Fibroblast of mammary gland (primary cell): ENCODE measurements around the gene ZNF24.
A peak's percentile ranks its signal among the peaks of the same experiment; 100 is the strongest.

ENCODE experiments used
- DNase-seq: peaks from one replicate; pipeline ENCODE4 v3.0.0-alpha.2; 2010; ENCODE audit warnings: low read depth
- H3K4me3 ChIP-seq: 2 replicates; pipeline ENCODE4 v1.5.1; 2011; ENCODE audit warnings: low read depth, mild to moderate bottlenecking, low read length, moderate library complexity; ENCODE audit not compliant: control insufficient read depth
- CTCF ChIP-seq: conservative IDR thresholded peaks from 2 replicates; pipeline ENCODE4 v1.5.1; 2011; ENCODE audit warnings: low read depth, low read length, inconsistent platforms; ENCODE audit not compliant: control insufficient read depth, insufficient read depth

The ZNF24 gene

GRCh38 chr18:35386600-35387100, 42.4 kb upstream of the ZNF24 start:
- TF ChIP-seq CTCF, result peak; percentile 99
- DNase-seq, result peak; percentile 86
- no peak overlapping the region for H3K4me3 ChIP-seq

DNA sequence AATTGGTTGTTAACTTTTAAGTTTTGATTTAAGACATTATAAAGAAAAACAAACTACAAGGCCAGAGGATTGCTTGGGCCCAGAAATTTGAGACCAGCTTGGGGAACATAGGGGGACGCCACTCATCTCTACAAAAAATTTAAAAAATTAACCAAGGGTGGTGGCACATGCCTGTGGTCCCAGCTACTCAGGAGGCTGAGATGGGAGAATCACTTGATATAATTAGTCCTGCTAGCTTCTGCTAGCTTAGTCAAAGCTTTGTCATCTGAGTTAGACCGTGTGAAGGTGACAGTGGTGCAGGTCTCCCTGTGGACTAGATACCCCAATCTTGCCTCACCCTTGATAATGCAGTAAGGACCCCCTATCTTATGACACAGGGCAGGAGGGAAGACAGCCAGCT, 38.9 kb upstream of the ZNF24 start:
- DNase-seq, result no peak
- no peak for TF ChIP-seq CTCF
- no peak overlapping the region for H3K4me3 ChIP-seq

- H3K4me3 ChIP-seq, result no peak overlapping the region
- TF ChIP-seq CTCF, result no peak
- DNase-seq, result no peak
Measured at GRCh38 chr18:35379421-35379820, 35.2 kb upstream of the ZNF24 start.

DNA sequence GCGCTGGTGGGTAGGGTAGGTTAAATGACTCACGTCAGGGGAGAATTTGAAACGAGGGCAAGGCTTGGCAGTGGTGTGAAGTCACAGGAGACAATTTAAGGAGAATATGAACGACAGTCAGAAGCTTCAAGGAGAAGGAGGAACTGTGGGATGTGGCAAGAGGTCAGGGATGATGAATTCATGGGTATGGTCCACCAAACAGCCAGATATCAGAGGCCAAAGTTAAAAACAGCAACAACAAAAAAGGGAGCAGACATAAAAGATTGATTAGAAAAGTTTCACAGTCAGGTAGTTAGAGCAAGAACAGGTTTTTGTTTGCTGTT, 34.3 kb upstream of the ZNF24 start:
- H3K4me3 ChIP-seq, result no peak overlapping the region
- DNase-seq, result no peak
- TF ChIP-seq CTCF, result no peak

- no peak for TF ChIP-seq CTCF
- DNase-seq, result peak; percentile 38
- no peak overlapping the region for H3K4me3 ChIP-seq
Measured at GRCh38 chr18:35377875-35378573, 33.8 kb upstream of the ZNF24 start.

GRCh38 chr18:35376742-35377695, 32.8 kb upstream of the ZNF24 start, which contains the start of gene ZNF396:
Gene ZNF396, minus strand, starts transcription at chr18:35377337. Its CDS starts 3,045 bp downstream, at chr18:35374292.
- DNase-seq, result peak; percentile 30
- peak within 1 kb of the TSS; percentile 61 for H3K4me3 ChIP-seq
- no peak for TF ChIP-seq CTCF
